WI38 (cell line): ENCODE data around the gene CYTIP.

Experiments used
- H3K4me3 ChIP-seq: 2 replicates; pipeline ENCODE4 v1.5.1; 2011; ENCODE audit warnings: low read depth, mild to moderate bottlenecking, control low read depth, low read length
- TF ChIP-seq, protein P1 (sequence below): IDR thresholded peaks from 2 replicates; pipeline ENCODE4 v1.5.1; 2012; ENCODE audit warnings: low read depth, mild to moderate bottlenecking, control low read depth, low read length

CYTIP gene

DNA sequence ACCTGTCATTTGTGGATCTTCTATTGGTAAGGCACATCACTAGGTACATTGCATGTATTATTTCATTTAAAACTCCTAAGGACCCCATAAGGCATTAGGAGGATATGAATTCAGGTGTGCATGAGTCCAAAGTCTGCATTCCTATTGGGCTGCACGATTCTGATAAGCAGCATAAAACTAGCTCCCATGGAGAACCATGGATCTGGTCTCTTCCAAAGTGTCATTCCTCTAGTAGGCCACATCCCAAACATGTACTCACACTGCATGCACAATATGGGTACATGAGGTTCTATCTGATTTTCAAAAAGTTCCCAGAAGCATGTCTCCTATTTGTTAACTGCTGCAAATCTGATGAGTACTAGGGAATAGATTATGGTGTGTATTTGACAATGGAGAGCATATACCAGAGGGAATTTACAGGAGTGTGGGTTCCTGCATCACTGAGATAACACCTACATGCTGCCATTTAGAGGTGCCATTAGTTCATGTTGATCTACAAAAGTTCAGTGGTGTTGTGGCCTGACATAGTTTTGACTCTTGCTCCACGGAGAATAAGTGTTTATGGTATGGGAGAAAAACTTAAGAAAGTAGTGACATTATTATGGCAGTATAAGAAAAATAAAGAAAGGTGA lies 11.3 kb downstream of the CYTIP start:
- TF ChIP-seq, protein P1, sequence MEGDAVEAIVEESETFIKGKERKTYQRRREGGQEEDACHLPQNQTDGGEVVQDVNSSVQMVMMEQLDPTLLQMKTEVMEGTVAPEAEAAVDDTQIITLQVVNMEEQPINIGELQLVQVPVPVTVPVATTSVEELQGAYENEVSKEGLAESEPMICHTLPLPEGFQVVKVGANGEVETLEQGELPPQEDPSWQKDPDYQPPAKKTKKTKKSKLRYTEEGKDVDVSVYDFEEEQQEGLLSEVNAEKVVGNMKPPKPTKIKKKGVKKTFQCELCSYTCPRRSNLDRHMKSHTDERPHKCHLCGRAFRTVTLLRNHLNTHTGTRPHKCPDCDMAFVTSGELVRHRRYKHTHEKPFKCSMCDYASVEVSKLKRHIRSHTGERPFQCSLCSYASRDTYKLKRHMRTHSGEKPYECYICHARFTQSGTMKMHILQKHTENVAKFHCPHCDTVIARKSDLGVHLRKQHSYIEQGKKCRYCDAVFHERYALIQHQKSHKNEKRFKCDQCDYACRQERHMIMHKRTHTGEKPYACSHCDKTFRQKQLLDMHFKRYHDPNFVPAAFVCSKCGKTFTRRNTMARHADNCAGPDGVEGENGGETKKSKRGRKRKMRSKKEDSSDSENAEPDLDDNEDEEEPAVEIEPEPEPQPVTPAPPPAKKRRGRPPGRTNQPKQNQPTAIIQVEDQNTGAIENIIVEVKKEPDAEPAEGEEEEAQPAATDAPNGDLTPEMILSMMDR, result no peak
- no peak overlapping the region for H3K4me3 ChIP-seq

DNA sequence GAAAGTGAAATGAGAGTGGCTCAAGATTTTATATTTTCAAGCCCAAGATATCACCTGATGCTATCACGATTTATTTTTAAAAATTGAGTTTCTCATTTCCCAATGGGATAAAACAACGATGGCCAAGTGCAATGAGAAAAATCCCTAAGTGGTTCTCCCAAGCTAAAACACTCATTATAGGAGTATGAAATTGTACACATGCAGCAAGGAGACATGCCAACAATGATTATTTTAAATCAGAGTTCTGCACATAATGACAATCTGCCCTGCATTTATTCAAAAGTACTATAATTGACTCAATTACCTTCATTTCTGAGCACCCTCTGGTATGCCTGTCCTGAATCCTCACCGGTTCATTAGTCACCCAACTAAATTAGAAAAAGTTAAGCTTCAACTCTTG lies 12.7 kb downstream of the CYTIP start:
- no peak overlapping the region for H3K4me3 ChIP-seq
- TF ChIP-seq, protein P1, result no peak

DNA sequence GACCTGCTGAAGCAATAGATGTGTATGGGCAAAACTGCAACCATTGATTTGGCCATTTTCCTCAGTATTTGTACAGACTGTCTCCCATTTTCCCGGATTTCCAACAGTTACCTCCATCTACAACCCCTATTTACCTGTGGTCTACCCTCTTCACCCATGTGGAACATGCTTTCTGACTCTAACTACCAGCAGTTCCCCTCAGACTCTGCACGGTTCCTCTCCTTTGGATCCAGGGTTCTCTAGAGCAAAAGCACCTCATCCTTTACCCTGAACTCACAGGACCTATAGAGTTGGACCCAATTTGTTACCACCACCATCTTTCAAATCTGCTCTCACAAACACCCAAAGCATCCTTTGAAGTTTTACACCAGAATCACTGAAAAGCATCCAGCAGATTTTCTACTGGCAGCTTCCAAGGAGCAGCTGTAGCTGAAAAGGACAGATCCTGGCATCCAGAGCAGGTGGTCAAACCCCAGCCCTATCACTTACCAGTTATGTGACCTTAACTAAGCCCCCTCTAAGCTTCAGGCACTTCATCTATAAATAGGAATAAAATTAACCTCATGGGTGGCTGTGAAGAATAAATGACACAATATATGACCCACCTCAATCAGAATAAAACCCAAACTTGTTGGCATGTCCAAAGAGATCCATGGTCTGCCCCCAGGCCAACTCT lies 15.3 kb downstream of the CYTIP start:
- TF ChIP-seq, protein P1, result no peak

DNA sequence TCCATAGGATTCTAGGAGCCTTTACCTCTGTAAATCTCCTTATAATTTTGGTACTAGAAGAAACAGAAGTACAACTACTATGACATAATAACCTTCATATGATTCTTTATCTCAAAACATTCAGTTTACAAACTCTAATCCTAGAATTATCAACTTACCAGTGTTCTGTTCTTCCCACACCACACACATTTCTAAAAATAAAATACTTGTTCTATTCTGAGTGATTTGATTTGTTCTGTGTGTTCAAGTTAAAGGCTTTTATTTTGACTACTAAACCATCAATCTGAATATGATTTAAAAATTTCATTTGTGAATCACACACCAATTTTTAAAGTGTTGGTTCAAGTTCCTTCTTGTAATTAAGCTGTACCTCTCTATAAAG lies 16.0 kb downstream of the CYTIP start:
- no peak overlapping the region for H3K4me3 ChIP-seq
- TF ChIP-seq, protein P1, result no peak

More for the DNA sequence above, 15.3 kb downstream of the CYTIP start:
- H3K4me3 ChIP-seq, result no peak overlapping the region

DNA sequence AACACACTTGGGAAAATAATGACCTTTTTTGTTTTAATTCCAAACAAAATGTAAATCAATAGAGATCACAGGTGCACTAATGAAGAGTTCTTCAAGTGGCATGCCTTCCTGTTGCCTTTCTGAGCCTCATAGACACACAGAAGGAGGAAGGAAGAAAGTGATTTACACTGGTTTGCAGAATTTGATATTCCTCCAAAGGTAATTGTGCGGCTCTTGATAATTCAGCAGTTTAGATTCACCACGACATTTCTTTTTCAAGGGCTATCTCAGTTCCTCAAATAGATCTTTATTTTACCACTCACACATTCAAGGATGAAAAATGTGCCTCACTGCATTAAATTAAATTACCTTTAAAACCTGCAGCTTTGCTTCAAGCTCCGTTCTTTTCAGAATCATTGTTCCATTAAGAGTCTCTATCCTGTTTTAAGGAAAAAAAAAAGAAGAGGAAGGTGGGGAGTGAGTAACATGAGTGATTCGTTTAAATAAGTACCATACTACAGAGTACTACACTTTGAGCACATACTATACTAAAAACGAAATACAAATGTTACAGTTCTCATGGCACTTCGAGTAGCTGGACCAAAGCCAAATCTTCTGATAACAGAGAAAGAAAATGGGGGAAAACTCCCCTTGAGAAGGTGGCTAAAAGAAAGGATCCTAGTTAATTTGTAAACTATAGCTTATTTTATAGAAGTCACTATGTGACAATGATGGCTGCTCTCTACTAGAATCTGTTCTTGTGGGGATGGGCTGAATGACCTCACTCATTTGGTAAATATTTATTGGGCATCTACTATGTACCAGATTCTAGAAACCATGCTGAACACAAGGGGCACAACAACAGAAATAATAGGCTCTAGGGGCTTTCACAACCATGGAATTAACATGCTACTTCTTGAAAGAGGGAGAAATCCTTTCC lies 16.6 kb downstream of the CYTIP start:
- H3K4me3 ChIP-seq, result no peak overlapping the region
- TF ChIP-seq, protein P1, result no peak

DNA sequence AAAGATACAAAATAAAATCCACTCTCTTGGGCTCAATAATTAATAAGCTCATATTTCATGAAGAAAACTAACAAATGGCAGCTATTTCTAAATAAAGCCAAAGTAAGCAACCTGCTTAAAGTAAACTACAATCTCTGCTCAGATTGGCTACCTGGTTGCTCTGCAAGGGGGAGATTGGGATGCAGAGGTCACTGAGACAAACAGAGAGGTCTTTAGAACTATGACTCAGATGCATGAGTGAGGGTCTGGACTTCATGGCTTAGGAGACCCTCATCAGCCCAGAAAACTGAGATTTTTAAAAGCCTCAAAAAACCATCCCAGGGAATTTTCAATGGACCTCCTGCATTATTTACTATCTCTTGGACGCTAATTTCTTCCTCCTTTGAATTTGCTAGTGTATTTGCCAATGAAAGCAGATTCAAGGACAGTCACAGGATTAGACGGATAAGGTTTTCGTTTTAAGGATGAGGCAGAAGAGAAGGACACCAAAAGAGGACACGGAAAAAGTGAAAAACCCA lies 17.4 kb downstream of the CYTIP start:
- TF ChIP-seq, protein P1, result no peak
- no peak overlapping the region for H3K4me3 ChIP-seq

DNA sequence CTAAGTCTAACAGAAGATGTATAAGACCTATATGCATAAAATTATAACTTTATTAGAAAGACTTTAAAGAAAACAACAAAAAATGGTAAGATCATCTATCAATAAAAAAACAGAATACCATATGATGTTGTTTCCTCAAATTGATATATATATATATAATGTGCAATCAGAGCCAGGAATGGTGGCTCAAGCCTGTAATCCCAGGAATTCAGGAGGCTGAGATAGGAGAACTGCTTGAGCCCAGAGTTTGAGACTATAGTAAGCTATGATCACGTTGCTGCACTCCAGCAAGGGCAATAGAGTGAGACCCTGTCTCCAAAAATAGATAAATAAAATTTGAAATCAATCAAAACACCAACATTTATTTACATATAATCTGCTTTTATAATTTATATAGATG lies 19.5 kb downstream of the CYTIP start:
- no peak overlapping the region for H3K4me3 ChIP-seq
- TF ChIP-seq, protein P1, result no peak
